ENCODE measurements around the gene ENOX1. TPM values are rescaled to one million over a fixed set of nuclear protein-coding genes. Genes with fewer than 3 reads are reported as not detected.

ENOX1 gene
- total and polyA plus RNA-seq, 9 of the 15 experiments (the other 6 are each of a cell fraction or from before 2014, with no cell fraction given), result not detected

- DNase-seq (ENCODE audit: extremely low read depth in 1 of 4, low spot score in 3 of 4) (no peak), ATAC-seq (no peak), FAIRE-seq (no peak)
- TF ChIP-seq ARID4B (CRISPR knock-in tag; IDR thresholded peaks at IDR 0.05) (no peak), MLX (CRISPR knock-in tag; conservative IDR thresholded peaks at IDR 0.05) (no peak), XRCC3 (IDR thresholded peaks at IDR 0.05) (no peak), CREBBP (IDR thresholded peaks at IDR 0.05; ENCODE audit: low read depth, low read length) (no peak), ZNF212 (CRISPR knock-in tag; IDR thresholded peaks at IDR 0.05) (no peak), TAF1 (IDR thresholded peaks at IDR 0.05; ENCODE audit: control insufficient read depth, extremely low read depth, insufficient read depth, low read length, severe bottlenecking) (no peak), NCOA4 (IDR thresholded peaks at IDR 0.05; ENCODE audit: partially characterized antibody) (no peak), CHCHD3 (CRISPR knock-in tag; IDR thresholded peaks at IDR 0.05) (no peak), TEAD2 (tag; IDR thresholded peaks at IDR 0.05) (no peak), FOSL1 (tag; conservative IDR thresholded peaks at IDR 0.05) (no peak), DLX4 (CRISPR knock-in tag; IDR thresholded peaks at IDR 0.05) (no peak), SFPQ (IDR thresholded peaks at IDR 0.05; ENCODE audit: low read depth, low read length) (no peak), MAX (CRISPR knock-in tag; IDR thresholded peaks at IDR 0.05) (no peak), MXI1 (IDR thresholded peaks at IDR 0.05; ENCODE audit: low read depth, low read length) (no peak), FUS (optimal IDR thresholded peaks at IDR 0.05; ENCODE audit: low read depth, low read length) (no peak), HEY1 (CRISPR knock-in tag; IDR thresholded peaks at IDR 0.05; ENCODE audit: borderline replicate concordance) (no peak)
- POLR2A ChIA-PET, result no interaction called here
- Histone ChIP-seq H3K4me3 (no peak overlapping the region), H3K27ac (ENCODE audit: extremely low read depth, low read depth, low read length) (no peak overlapping the region), H3K27me3 (ENCODE audit: control insufficient read depth in 2 of 2, insufficient read depth in 2 of 2, low read length in 2 of 2) (no peaks in the 10 kb centered on the region), H3K4me1 (replicated peaks in 1 of 2; ENCODE audit: control insufficient read depth in 2 of 2, insufficient read depth in 2 of 2, low read length in 2 of 2) (no peaks in the 10 kb centered on the region), H2AFZ (ENCODE audit: low read depth, low read length) (no peak overlapping the region), H3K4me2 (ENCODE audit: insufficient read depth, low read length) (no peak overlapping the region), H4K20me1 (replicated peaks; ENCODE audit: control insufficient read depth, insufficient read depth, low read length) (no peaks in the 10 kb centered on the region), H3K9ac (ENCODE audit: insufficient read depth in 1 of 2, low read depth in 2 of 2, low read length in 2 of 2) (no peak overlapping the region), H3K79me2 (ENCODE audit: control insufficient read depth, insufficient read depth, low read length) (no peaks in the 10 kb centered on the region), H3K9me3 (replicated peaks; ENCODE audit: control insufficient read depth, insufficient read depth, low read depth, low read length) (no peaks in the 10 kb centered on the region), H3K36me3 (ENCODE audit: control insufficient read depth, insufficient read depth, low read length) (no peaks in the 10 kb centered on the region), H3K9me1 (ENCODE audit: control insufficient read depth, insufficient read depth, low read length) (no peaks in the 10 kb centered on the region)
- intact Hi-C loops (cut with micrococcal nuclease) (no loop called here), in situ Hi-C loops (cut with MboI) (no loop called here)
- WGBS (ENCODE audit: insufficient coverage, low coverage, missing lambda C conversion rate), result 0% methylated on average over 4 of the region's 4 CpGs
- no TSS peak for BruUV-seq (replicated peaks)
- CTCF ChIA-PET (ENCODE audit: low intra/inter-chr PET ratio), result no interaction called here
These were observed 413.4 kb downstream of the ENOX1 start for GRCh38 chr13:43373400-43373799.
